Liver (tissue), 3 donors: ENCODE data around the gene KCNS1.

Experiments used
- NR2F2 ChIP-seq: IDR thresholded peaks from 2 replicates; pipeline ENCODE4 v1.6.1; 2016; ENCODE audit warnings: antibody characterized with exemption
- RAD21 ChIP-seq, 2 donors: IDR thresholded peaks; 2 replicates each; pipeline ENCODE4 v1.6.1; 2016; ENCODE audit warnings: antibody characterized with exemption in 2 of 2, mild to moderate bottlenecking in 2 of 2
- RXRA ChIP-seq, 2 donors: IDR thresholded peaks; 2 replicates each; pipeline ENCODE4 v1.6.1; 2017 to 2018; ENCODE audit warnings: antibody characterized with exemption in 2 of 2, mild to moderate bottlenecking in 1 of 2
- SP1 ChIP-seq: IDR thresholded peaks from 2 replicates; pipeline ENCODE4 v1.6.1; 2018; ENCODE audit warnings: antibody characterized with exemption, mild to moderate bottlenecking
- YY1 ChIP-seq: IDR thresholded peaks from 2 replicates; pipeline ENCODE4 v1.6.1; 2016; ENCODE audit warnings: antibody characterized with exemption, mild to moderate bottlenecking
- TF ChIP-seq, protein P1 (sequence below): fragments of 150-350 bp; IDR thresholded peaks from 2 replicates; pipeline ENCODE4 v1.5.1; 2017; ENCODE audit warnings: improper control_type of control experiment, low read depth, low read length; ENCODE audit not compliant: missing input control
- TF ChIP-seq, protein P2 (sequence below): IDR thresholded peaks from 2 replicates; pipeline ENCODE4 v1.6.1; 2016; ENCODE audit warnings: antibody characterized with exemption
- TF ChIP-seq, protein P3 (sequence below): IDR thresholded peaks from 2 replicates; pipeline ENCODE4 v1.6.1; 2016; ENCODE audit warnings: antibody characterized with exemption, mild to moderate bottlenecking
- donor health status: healthy.
- donor health status: healthy.

DNA sequence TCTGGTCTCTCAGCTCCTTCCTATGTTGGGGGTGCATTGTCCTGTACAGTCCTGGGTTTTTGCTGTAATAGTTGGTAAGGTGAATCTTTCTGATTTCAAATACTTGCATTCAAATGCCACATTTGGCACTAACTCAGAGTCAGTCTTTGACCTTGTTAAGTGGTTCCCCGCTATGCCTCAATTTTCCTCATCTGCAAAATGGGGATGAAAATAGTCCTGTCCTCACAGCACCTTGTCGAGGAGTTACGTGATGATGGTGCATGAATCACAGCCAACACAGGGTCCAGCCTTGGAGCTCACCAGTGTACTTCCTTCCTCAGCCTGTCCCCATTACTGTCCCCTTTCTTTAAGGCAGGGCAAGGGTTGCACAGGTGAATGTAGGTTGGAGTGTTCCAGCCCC lies 12.9 kb upstream of the KCNS1 start:
- TF ChIP-seq, protein P1, sequence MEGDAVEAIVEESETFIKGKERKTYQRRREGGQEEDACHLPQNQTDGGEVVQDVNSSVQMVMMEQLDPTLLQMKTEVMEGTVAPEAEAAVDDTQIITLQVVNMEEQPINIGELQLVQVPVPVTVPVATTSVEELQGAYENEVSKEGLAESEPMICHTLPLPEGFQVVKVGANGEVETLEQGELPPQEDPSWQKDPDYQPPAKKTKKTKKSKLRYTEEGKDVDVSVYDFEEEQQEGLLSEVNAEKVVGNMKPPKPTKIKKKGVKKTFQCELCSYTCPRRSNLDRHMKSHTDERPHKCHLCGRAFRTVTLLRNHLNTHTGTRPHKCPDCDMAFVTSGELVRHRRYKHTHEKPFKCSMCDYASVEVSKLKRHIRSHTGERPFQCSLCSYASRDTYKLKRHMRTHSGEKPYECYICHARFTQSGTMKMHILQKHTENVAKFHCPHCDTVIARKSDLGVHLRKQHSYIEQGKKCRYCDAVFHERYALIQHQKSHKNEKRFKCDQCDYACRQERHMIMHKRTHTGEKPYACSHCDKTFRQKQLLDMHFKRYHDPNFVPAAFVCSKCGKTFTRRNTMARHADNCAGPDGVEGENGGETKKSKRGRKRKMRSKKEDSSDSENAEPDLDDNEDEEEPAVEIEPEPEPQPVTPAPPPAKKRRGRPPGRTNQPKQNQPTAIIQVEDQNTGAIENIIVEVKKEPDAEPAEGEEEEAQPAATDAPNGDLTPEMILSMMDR, result no peak
- no peak for TF ChIP-seq YY1
- TF ChIP-seq, protein P2, sequence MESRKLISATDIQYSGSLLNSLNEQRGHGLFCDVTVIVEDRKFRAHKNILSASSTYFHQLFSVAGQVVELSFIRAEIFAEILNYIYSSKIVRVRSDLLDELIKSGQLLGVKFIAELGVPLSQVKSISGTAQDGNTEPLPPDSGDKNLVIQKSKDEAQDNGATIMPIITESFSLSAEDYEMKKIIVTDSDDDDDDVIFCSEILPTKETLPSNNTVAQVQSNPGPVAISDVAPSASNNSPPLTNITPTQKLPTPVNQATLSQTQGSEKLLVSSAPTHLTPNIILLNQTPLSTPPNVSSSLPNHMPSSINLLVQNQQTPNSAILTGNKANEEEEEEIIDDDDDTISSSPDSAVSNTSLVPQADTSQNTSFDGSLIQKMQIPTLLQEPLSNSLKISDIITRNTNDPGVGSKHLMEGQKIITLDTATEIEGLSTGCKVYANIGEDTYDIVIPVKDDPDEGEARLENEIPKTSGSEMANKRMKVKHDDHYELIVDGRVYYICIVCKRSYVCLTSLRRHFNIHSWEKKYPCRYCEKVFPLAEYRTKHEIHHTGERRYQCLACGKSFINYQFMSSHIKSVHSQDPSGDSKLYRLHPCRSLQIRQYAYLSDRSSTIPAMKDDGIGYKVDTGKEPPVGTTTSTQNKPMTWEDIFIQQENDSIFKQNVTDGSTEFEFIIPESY, result no peak
- TF ChIP-seq RXRA (IDR thresholded peaks at IDR 0.05), result no peak
- TF ChIP-seq, protein P3, sequence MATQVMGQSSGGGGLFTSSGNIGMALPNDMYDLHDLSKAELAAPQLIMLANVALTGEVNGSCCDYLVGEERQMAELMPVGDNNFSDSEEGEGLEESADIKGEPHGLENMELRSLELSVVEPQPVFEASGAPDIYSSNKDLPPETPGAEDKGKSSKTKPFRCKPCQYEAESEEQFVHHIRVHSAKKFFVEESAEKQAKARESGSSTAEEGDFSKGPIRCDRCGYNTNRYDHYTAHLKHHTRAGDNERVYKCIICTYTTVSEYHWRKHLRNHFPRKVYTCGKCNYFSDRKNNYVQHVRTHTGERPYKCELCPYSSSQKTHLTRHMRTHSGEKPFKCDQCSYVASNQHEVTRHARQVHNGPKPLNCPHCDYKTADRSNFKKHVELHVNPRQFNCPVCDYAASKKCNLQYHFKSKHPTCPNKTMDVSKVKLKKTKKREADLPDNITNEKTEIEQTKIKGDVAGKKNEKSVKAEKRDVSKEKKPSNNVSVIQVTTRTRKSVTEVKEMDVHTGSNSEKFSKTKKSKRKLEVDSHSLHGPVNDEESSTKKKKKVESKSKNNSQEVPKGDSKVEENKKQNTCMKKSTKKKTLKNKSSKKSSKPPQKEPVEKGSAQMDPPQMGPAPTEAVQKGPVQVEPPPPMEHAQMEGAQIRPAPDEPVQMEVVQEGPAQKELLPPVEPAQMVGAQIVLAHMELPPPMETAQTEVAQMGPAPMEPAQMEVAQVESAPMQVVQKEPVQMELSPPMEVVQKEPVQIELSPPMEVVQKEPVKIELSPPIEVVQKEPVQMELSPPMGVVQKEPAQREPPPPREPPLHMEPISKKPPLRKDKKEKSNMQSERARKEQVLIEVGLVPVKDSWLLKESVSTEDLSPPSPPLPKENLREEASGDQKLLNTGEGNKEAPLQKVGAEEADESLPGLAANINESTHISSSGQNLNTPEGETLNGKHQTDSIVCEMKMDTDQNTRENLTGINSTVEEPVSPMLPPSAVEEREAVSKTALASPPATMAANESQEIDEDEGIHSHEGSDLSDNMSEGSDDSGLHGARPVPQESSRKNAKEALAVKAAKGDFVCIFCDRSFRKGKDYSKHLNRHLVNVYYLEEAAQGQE, result no peak
- TF ChIP-seq NR2F2, result no peak
- no peak for TF ChIP-seq SP1
- TF ChIP-seq RAD21 (IDR thresholded peaks at IDR 0.05), result no peak
